NB4 (cell line): ENCODE results near the gene CNTN6.

ENCODE experiments used
- CTCF ChIP-seq: IDR thresholded peaks from one replicate; pipeline ENCODE4 v1.5.1; 2012; ENCODE audit warnings: low read depth, low read length
- MAX ChIP-seq: IDR thresholded peaks from 2 replicates; pipeline ENCODE4 v1.6.1; 2011; ENCODE audit warnings: low read depth, low read length
- POLR2A ChIP-seq: IDR thresholded peaks from 2 replicates; pipeline ENCODE4 v1.6.1; 2011; ENCODE audit warnings: mild to moderate bottlenecking; ENCODE audit not compliant: insufficient read length; ENCODE audit errors: extremely low read depth

GRCh38 chr3:1195947-1196346 is 103.1 kb downstream of the CNTN6 start:
- TF ChIP-seq CTCF, result no peak
- no peak for TF ChIP-seq MAX
- no peak for TF ChIP-seq POLR2A
